Measurements from ENCODE around the gene PMM1.

PMM1 gene

DNA sequence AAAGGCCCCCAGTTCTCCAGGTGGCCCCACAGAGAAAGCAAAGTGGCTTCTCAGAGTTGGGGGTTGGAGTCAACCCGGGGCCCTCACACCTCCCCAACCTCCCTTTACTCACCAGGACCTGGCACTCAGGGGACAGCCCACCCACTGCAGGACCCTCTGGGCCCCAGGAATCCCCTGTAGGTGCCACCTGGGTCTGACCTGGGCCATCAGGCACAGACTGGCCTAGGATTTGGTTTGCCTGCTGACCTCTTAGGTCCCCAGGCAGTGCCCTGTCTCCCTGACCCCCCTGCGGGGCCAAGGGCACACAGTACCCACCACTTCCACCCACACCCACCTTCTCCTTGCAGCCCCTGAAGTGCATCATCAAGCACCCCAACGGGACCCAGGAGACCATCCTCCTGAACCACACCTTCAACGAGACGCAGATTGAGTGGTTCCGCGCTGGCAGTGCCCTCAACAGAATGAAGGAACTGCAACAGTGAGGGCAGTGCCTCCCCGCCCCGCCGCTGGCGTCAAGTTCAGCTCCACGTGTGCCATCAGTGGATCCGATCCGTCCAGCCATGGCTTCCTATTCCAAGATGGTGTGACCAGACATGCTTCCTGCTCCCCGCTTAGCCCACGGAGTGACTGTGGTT lies 61.4 kb downstream of the PMM1 start:
- Histone ChIP-seq H3K4me1 (ENCODE audit: insufficient read depth, poor library complexity, severe bottlenecking) (no peaks in the 10 kb centered on the region), H3K36me3 (ENCODE audit: low read depth) (peaks cover 80% of the 10 kb centered on the region), H3K27me3 (ENCODE audit: insufficient read depth, poor library complexity, severe bottlenecking) (no peaks in the 10 kb centered on the region), H3K27ac (ENCODE audit: poor library complexity, severe bottlenecking) (no peak overlapping the region), H3K9me3 (ENCODE audit: severe bottlenecking) (no peaks in the 10 kb centered on the region), H3K4me3 (ENCODE audit: severe bottlenecking) (no peak overlapping the region)
- DNase-seq (ENCODE audit: low spot score) (no peak), ATAC-seq (ENCODE audit: low read depth) (no peak)
- TF ChIP-seq CTCF (IDR thresholded peaks at IDR 0.05; ENCODE audit: poor library complexity, severe bottlenecking) = no peak
